GM18505 (cell line): ENCODE results near the gene EXOSC5.
"Not testable (repeated sequence)": the region's sequence is repeated elsewhere in the genome, so short reads cannot be mapped to it uniquely, and the experiment has no call there.

Source experiments
- ATAC-seq: cut with Tn5 transposase; IDR thresholded peaks from one replicate; pipeline ENCODE4 v1.9.1; 2021; ENCODE audit not compliant: unreplicated experiment
- POLR2A ChIP-seq: IDR thresholded peaks from 4 replicates; pipeline ENCODE4 v1.6.1; 2011; ENCODE audit warnings: borderline replicate concordance; ENCODE audit not compliant: insufficient read depth, insufficient read length; ENCODE audit errors: extremely low read depth

The EXOSC5 gene

DNA sequence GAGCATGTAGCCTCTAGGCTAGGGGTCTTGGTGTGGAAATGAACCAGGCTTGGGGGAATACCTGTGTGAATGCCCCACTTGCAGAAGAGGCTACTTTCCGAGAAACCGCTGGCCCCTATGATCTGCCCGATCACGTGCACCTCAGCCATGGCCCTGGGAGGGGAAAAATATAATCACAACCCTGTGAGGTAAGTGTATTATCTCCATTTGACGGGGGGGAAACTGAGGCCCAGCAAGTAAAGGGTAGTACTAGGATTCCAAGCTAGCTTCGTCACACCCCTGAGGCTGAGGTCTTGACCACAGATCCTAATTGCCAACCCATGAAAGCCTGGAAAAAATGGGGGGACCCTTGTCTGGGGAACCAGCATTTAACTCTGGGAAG, 33.8 kb downstream of the EXOSC5 start:
- ATAC-seq = no peak
- no peak for TF ChIP-seq POLR2A

DNA sequence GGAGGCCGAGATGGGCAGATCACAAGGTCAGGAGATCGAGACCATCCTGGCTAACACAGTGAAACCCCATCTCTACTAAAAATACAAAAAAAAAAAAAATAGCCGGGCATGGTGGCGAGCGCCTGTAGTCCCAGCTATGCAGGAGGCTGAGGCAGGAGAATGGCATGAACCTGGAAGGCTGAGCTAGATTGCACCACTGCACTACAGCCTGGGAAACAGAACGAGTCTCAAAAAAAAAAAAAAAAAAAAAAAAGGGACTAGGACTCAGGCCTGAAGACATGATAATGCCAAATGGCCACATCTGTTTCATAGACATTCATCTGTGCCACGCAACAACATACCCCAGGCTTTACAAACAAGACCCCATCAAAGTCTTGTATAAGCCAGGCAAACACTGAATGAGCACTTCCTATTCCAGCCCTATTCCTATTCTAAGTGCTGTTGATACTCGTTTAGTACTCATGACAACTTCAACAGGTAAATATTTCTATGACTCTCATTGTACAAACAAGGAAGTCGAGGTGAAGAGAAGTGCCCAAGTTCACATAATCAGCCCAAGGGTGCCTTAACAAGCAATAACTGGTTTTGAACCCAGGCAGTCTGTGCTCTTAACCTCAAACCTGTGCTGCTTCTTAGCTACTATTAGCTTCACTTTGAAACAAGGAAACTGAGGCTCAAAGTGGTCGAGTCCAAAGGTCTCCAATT, 34.9 kb downstream of the EXOSC5 start:
- ATAC-seq = no peak
- TF ChIP-seq POLR2A = no peak

DNA sequence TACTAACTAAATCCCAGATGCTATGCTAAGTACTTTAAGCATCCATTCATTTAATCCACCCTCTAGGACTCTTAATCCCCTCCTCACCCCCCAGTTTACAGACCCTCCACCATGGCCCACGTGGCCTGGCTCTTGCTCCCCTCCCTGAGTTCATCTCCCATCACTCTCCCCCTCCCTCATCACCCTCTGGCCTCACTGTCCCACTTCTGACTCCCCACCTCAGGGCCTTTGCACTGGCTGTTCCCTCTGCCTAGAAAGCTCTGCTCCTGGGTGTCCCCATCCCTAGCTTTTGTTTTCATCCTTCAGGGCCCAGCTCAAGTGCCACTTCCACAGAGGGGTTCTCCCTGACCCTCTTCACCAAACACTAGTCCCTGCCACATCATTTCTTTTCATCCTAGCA, 37.4 kb downstream of the EXOSC5 start:
- TF ChIP-seq POLR2A = no peak
- no peak for ATAC-seq

DNA sequence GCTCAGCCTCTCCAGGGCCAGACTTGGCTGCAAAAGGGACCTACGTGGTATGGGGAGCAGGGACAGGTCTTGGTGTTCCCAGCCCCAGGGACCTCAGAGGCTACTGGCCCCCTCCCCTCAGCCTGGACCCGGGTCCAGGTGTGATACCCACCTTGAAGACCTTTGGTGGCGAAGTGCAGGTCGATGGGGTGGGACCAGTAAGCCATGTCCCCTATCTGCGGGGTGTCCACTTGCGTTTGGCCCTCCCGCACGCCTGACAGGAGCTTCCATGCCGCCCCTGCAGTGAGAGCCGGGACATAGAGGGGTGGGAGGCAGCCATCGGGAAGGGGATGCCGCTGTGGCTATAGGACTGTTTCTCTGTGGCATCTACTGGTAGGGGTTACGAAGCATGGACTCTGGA, 39.4 kb downstream of the EXOSC5 start:
- TF ChIP-seq POLR2A = no peak
- no peak for ATAC-seq

DNA sequence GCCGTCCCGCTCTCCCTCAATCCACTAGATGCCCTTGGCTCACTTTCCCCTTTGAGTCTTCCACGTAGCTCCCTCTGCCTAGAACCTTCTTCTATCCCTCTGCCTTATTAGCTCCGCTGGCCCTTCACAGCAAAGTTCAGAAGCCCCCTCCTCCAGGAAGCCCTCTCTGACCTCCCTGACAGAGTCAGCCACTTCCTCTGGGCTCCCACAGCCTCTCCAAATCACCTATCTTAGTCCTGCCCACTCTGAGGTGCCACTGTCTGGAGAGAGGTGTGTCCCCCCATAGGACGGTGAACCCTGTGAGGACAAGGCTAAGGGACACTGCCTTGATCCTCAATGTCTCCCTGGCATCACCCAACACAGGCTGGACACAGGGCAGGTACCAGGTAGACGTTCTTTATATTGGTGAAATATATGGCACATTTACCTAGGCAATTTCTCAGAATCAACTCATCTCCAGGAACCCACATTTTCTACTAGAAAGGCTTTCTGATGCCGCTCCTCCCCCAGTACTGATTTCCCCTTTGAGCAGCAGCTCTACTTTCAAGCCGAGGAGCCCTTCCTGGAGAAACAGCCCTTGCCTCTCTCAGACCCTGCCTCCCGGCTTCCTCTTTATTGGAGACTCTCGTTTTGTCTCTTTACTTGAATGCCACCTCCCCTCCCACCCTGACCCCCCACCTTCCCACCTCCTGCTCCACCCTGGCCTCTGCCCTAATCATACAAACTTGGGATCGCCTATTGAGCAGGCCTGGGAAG, 40.0 kb downstream of the EXOSC5 start:
- TF ChIP-seq POLR2A = no peak
- ATAC-seq = no peak

DNA sequence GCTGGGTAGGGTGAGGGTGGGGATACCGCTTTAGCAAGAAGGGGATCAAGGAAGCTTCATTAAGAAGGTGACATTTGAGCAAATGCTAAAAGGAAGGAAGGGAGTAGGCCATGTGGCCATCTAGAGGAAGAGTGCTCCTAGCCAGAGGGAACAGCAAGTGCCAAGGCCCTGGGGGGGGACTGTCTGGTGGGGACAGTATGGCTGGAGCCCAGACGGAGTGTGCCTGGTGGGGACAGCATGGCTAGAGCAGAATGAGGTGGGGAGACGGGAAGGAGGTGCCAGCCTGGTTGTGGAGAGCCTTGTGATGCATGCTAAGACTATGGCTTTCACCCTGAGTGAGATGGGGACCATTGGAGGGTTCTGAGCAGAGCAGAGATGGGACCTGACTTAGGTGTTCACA, 41.4 kb downstream of the EXOSC5 start:
- ATAC-seq = no peak
- TF ChIP-seq POLR2A = no peak

DNA sequence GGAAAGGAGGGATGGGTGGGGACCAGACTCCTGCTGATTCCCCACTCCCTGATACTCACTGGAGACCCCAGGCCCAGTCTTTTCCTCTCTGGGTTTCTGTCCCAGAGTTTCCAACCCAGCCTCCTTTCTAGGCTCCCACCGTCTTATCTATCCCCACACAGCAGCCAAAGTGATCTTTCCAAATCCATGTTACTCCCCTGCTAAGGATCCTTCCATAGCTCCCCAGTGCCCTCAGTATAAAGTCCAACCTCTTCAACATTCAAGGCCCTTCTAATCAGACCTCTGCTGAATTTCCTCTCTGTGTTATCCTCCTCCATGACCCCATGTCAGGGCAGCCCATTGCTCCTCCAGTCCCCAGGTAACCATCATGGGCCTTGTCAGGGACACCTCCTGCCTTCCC, 42.1 kb downstream of the EXOSC5 start:
- no peak for TF ChIP-seq POLR2A
- ATAC-seq = no peak

DNA sequence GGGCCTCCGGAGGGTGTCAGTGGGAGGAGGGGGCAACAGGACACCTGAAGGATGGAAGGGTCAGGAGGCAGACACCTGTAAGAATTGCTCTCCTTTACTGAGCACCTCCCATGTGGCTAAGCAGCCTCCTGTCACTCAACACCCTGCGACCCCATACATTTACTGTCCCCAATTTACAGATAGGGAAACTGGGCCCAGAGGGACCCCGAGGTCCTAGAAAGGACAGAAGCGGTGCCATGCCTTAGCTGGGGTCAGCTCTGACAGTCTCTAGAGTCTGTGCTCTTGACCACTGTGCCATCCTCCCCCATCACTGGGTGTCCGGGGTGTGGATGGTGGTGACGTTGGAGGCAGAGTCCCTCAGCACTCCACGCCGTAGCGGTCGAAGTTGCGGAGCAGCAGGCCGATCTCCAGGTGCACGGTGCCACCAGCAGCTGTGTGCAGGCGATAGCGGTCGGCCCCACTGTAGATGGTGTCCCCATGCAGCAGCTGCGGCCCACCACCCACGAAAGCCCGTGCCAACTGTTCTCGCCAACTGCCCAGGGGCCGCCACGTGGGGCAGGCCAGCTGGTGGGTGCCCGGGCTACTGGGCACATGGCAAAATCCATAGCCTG, 42.7 kb downstream of the EXOSC5 start:
- TF ChIP-seq POLR2A = no peak
- ATAC-seq = no peak

DNA sequence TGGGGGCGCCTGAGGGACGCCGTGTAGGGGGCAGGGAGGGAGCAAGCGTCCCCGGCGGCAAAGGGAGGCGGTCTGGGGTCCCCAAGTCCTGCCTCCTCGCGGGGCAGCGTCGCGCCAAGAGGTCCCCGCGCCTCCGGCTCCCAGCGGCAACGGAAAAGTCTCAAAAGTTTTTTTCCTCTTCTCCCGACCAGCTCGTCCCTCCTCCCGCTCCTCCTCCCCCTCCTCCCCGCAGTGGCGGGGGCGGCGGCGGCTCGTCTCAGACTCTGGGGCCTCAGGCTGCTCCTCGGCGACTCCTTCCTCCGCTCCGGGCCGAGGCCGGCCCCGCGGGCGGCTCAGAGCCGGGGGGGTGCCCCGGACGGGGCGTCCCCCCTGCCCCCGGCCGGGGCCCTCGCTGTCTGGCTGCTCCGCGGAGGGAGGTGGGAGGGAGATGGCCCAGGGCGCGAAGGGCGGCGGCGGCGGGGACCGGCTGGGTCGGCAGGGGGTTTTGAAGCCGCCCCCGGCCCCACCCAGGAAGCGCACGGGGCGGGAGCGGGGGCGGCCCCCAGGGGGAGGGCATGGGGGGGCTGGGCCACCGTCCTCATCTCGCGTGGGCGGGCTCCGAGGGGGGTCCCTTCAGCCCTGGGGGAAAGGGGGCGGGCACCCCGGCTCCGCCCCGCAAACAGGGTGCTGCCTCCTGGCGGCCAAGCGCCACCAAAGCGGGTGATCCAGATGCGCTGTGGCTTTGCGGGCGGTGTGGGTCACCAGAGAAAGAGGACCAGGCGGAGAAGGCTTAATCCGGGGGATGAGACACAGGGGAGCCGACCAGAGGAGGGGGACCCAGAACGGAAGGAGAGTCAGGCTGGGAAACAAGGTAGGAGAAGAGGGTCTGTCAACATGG, 43.5 kb downstream of the EXOSC5 start, which contains the start of gene TGFB1:
Gene TGFB1, minus strand, starts transcription at position 457 of the 877 bp plus-strand sequence. CDS start 878 bp downstream, outside the sequence.
- ATAC-seq = peak; percentile 42
- peak; percentile 90 for TF ChIP-seq POLR2A

DNA sequence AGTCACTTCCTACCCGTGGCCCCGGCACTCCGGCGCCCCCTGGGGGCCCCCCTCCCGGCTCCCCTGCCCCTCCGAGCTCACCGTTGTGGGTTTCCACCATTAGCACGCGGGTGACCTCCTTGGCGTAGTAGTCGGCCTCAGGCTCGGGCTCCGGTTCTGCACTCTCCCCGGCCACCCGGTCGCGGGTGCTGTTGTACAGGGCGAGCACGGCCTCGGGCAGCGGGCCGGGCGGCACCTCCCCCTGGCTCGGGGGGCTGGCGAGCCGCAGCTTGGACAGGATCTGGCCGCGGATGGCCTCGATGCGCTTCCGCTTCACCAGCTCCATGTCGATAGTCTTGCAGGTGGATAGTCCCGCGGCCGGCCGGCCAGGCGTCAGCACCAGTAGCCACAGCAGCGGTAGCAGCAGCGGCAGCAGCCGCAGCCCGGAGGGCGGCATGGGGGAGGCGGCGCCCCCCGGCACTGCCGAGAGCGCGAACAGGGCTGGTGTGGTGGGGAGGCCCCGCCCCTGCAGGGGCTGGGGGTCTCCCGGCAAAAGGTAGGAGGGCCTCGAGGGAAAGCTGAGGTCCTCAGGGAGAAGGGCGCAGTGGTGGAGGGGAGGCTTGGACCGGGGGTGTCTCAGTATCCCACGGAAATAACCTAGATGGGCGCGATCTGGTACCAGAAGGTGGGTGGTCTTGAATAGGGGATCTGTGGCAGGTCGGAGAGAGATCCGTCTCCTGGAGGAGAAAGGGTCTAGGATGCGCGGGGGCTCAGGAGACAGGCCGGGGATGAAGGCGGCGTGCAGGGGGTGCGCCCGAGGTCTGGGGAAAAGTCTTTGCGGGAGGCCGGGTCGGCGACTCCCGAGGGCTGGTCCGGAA, 44.3 kb downstream of the EXOSC5 start:
- peak; percentile 19 for TF ChIP-seq POLR2A
- no peak for ATAC-seq

DNA sequence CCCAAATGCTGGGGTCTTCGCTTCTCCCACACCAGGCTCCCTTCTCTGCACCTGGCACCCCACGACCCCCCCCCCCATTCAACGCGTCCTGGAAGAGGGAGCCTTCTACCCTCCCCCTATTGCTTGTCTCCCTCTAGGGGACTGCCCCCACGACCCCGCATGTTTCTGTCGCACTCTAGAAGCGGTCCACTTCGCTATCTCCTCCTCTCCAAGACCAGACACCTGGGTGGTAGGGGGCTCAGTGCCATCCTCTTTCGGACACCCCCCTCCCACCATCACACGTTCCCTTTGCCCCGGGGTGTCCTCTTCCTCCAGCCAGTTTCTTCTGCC, 44.9 kb downstream of the EXOSC5 start:
- no peak for TF ChIP-seq POLR2A
- ATAC-seq = no peak

DNA sequence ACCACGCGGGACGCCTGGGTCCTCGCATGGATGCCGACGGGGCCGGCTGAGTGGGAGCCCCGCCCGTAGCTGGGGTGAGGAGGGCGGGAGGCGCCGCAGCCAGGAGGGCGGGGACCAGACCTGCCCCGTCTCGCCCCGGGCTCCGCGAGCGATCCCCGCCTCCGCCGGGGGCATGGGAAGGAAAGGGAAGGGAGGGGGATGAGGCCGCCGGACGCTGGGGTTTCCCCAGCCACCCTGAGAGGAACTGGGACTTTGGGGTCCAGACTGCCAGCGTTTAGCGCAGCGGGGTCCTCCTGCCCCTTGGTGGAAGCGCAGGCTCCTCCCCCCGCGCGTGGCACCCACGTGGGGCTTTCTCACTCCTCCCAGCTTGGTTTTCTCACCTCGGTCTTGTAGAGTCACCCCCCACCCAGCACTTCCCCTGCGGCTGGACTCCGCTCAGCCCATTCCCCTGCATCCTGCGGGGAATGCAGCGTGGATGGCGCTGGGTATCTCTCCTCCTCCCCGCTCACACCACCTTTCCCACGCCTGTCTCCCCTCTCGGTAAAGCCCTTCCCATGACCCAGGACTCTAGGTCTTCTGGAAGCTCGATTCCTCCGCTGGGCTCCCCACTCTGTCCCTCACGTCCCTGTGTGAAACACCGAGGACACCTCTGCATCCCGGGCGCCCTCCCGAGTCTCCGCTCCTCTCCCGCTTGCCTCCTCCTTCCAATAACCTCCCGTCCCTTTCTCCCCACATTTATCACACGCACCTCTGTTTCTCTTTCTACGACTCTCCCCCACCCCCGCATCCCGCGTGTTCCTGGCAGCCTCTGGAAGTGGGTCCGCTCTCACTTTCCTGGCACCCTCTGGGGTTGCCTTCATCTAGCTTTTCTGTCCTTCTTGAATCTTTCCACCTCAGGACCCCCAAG, 45.6 kb downstream of the EXOSC5 start:
- TF ChIP-seq POLR2A = peak; percentile 80
- ATAC-seq = peak; percentile 39

DNA sequence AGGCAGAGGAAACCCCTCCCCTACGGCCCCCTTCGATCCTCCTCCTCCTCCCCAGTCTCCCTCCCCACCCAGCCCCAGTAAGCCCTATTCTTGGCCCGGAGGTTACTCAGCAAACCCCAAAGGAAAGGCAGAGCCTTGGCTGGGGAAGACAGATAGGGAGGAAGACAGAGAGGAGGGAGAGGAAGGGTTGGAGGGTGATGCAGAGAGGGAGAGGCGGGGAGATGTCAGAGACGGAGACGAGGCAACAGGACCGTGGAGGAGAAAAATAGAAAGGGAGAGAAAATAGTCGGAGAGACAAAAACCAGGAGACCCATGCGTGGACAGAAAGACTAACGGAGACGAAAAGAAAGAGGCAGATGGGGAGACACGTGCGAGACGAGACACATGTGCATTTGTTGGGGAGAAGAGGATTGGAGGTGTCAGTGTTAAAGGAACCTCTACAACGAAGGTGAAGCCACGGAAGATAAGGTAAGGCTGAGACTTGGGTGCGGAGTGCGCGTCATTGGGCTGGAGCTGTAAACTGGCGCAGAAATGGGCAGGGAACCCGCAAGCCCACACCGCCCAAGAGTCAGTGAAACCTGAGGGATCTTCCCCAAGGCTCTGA, 46.3 kb downstream of the EXOSC5 start:
- no peak for TF ChIP-seq POLR2A
- ATAC-seq = no peak

DNA sequence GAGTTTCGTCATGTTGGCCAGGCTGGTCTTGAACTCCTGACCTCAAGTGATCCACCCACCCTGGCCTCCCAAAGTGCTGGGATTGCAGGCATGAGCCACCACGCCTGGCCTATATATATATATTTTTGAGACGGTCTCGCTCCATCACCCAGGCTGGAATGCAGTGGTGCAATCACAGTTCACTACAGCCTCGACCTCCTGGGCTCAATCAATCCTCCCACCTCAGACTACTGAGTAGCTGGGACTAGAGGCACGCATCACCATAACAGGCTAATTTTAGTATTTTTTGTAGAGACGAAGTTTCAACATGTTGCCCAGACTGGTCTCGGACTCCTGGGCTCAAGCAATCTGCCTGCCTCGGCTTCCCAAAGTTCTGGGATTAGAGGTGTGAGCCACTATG, 50.2 kb downstream of the EXOSC5 start:
- not testable (repeated sequence) for ATAC-seq
